ENCODE data around the gene ZNF14. TPM values are rescaled to one million over a fixed set of nuclear protein-coding genes. Genes with fewer than 3 reads are reported as not detected.

The ZNF14 gene
- total RNA-seq, 1 donor: 3.0 TPM

Small RNA genes within 50 kb of the gene (small RNA-seq; reads per million reads assigned to genes)
- gene AC011458.2: not detected
- gene AC011477.5: not detected

Other genes with a start within 250 kb of the ZNF14 start
- 5.4 TPM for gene TSSK6, start 217.6 kb downstream of the ZNF14 start, total RNA-seq
- 203 TPM for gene NDUFA13, start 216.9 kb downstream of the ZNF14 start, total RNA-seq
- 0.54 TPM for gene YJEFN3, start 204.2 kb downstream of the ZNF14 start, total RNA-seq
- gene CILP2, start 194.8 kb downstream of the ZNF14 start, total RNA-seq: 0.27 TPM
- gene PBX4, start 114.4 kb downstream of the ZNF14 start, total RNA-seq: 4.8 TPM
- gene LPAR2, start 104.9 kb downstream of the ZNF14 start, total RNA-seq: 22.6 TPM
- gene GMIP, start 89.5 kb downstream of the ZNF14 start, total RNA-seq: 36.9 TPM
- 102 TPM for gene ATP13A1, start 69.4 kb downstream of the ZNF14 start, total RNA-seq
- 8.3 TPM for gene ZNF101, start 64.3 kb downstream of the ZNF14 start, total RNA-seq
- gene ZNF506, start 88.6 kb upstream of the ZNF14 start, total RNA-seq: 19.4 TPM
- 4.8 TPM for gene ZNF253, start 132.8 kb upstream of the ZNF14 start, total RNA-seq
- 17.0 TPM for gene ZNF93, start 167.8 kb upstream of the ZNF14 start, total RNA-seq